ENCODE results near the gene ARID3B.

ARID3B gene

GRCh38 chr15:74646480-74646879 is 105.5 kb downstream of the ARID3B start:
- no peak overlapping the region for H3K27ac ChIP-seq (ENCODE audit: low read depth, low read length)
- no peak overlapping the region for H3K9ac ChIP-seq (ENCODE audit: low read length in 5 of 5)
- no peaks in the 10 kb centered on the region for H3K27me3 ChIP-seq (ENCODE audit: control insufficient read depth in 5 of 5, insufficient read depth in 4 of 5, low read length in 5 of 5)
- no peak overlapping the region for H3K4me3 ChIP-seq (ENCODE audit: low read depth in 1 of 5, low read length in 5 of 5)
- no peaks in the 10 kb centered on the region for H3K9me3 ChIP-seq (ENCODE audit: control insufficient read depth in 5 of 5, low read length in 5 of 5)
- H3K36me3 ChIP-seq (ENCODE audit: control insufficient read depth in 5 of 5, insufficient read depth in 5 of 5, low read length in 5 of 5): peaks cover 0 to 16% (median 3%) of the 10 kb centered on the region in 5 donors
- peaks cover 5 to 43% (median 14%) of the 10 kb centered on the region in 5 donors for H3K4me1 ChIP-seq (ENCODE audit: control insufficient read depth in 5 of 5, insufficient read depth in 5 of 5, low read length in 5 of 5)
